OCI-LY7 (cell line): ENCODE data around the gene WASF2. TPM values are rescaled to one million over a fixed set of nuclear protein-coding genes. Genes with fewer than 3 reads are reported as not detected.
"Not testable (repeated sequence)": the region's sequence is repeated elsewhere in the genome, so short reads cannot be mapped to it uniquely, and the experiment has no call there.

Source experiments
- BruUV-seq: library from RNA; stranded (reverse); fragments of 400-500 nt; replicated peaks from 2 replicates; lab custom pipeline; 2021; lab: Mats Ljungman, UMichigan
- CTCF ChIA-PET: fragments of 300-600 bp; sonication (Branson Sonifier 250); formaldehyde crosslinking; loops from one replicate; lab custom pipeline; 2022; ENCODE audit warnings: antibody characterized with exemption; ENCODE audit not compliant: unreplicated experiment; lab: Charles Lee
- POLR2A ChIA-PET: fragments of 300-600 bp; sonication (Branson Sonifier 250); formaldehyde crosslinking; loops from one replicate; lab custom pipeline; 2022; ENCODE audit warnings: antibody characterized with exemption; lab: Charles Lee
- DNase-seq: peaks from one replicate; pipeline ENCODE4 v3.0.0-alpha.2; 2015; ENCODE audit warnings: low spot score
- H2AFZ ChIP-seq: fragments of 200-600 bp; sonication (generic), shearing (Covaris generic); 2 replicates; pipeline ENCODE4 v1.6.1; 2014; ENCODE audit warnings: mild to moderate bottlenecking, antibody characterized with exemption, low read length, moderate library complexity
- H3K27ac ChIP-seq: fragments of 200-600 bp; sonication (generic); 2 replicates; pipeline ENCODE4 v1.5.1; 2014; ENCODE audit warnings: mixed run types, low read depth, mild to moderate bottlenecking, moderate library complexity, low read length, inconsistent platforms; ENCODE audit not compliant: poor library complexity, severe bottlenecking
- H3K36me3 ChIP-seq: fragments of 200-600 bp; sonication (generic); 2 replicates; pipeline ENCODE4 v1.6.1; 2014; ENCODE audit warnings: mild to moderate bottlenecking, antibody characterized with exemption, low read length, moderate library complexity, mixed read lengths; ENCODE audit not compliant: insufficient read depth
- H3K4me1 ChIP-seq: fragments of 200-600 bp; sonication (generic); 2 replicates; pipeline ENCODE4 v1.5.1; 2014; ENCODE audit warnings: mild to moderate bottlenecking, low read length; ENCODE audit not compliant: insufficient read depth, poor library complexity, severe bottlenecking
- H3K4me2 ChIP-seq: fragments of 200-600 bp; sonication (generic); 2 replicates; pipeline ENCODE4 v1.6.1; 2014; ENCODE audit warnings: mild to moderate bottlenecking, low read length
- H3K4me3 ChIP-seq: fragments of 200-600 bp; sonication (generic); 2 replicates; pipeline ENCODE4 v1.5.1; 2014; ENCODE audit warnings: mild to moderate bottlenecking, low read depth, low read length; ENCODE audit not compliant: poor library complexity, severe bottlenecking
- H3K79me2 ChIP-seq: fragments of 200-600 bp; sonication (generic); 2 replicates; pipeline ENCODE4 v1.6.1; 2016; ENCODE audit warnings: low read depth, mild to moderate bottlenecking, low read length, moderate library complexity, mixed read lengths; ENCODE audit not compliant: insufficient read depth
- H3K9me2 ChIP-seq: fragments of 200-600 bp; sonication (generic); 2 replicates; pipeline ENCODE4 v1.6.1; 2016; ENCODE audit warnings: mild to moderate bottlenecking, low read length, mixed read lengths; ENCODE audit not compliant: insufficient read depth
- H3K9me3 ChIP-seq: fragments of 200-600 bp; sonication (generic); 2 replicates; pipeline ENCODE4 v1.6.1; 2014; ENCODE audit warnings: mild to moderate bottlenecking, mixed run types, low read length, mixed read lengths
- H4K20me1 ChIP-seq: fragments of 200-600 bp; sonication (generic); 2 replicates; pipeline ENCODE4 v1.6.1; 2014; ENCODE audit warnings: mild to moderate bottlenecking, antibody characterized with exemption, low read length, moderate library complexity, mixed read lengths; ENCODE audit not compliant: insufficient read depth
- CTCF ChIP-seq: fragments of 200-600 bp; sonication (generic); conservative IDR thresholded peaks from 2 replicates; pipeline ENCODE4 v1.5.1; 2014; ENCODE audit warnings: mild to moderate bottlenecking, antibody characterized with exemption, low read length, moderate library complexity, mixed read lengths
- EZH2phosphoT487 ChIP-seq: fragments of 200-600 bp; sonication (generic); IDR thresholded peaks from 2 replicates; pipeline ENCODE4 v1.6.1; 2018; ENCODE audit warnings: low read depth, borderline replicate concordance, mild to moderate bottlenecking, mixed run types, antibody characterized with exemption, low read length, moderate library complexity, mixed read lengths
- intact Hi-C: fragments of 100-400 bp; cut with micrococcal nuclease; formaldehyde crosslinking; loops from one replicate; pipeline ENCODE4 v1.10.0; 2022; ENCODE audit not compliant: unreplicated experiment
- total RNA-seq, 2 experiments: library from RNA; depleted of rRNA in 1 of 2; stranded (reverse); fragments of >200 nt in 1 of 2; shearing (Covaris generic) in 1 of 2; gene quantifications; 2 replicates each; pipeline ENCODE4 v1.2.3, GENCODE V29; 2014 to 2022

Gene WASF2
- total RNA-seq, 2 experiments from 2014 or later: 26.9 to 106 TPM

- H2AFZ ChIP-seq: peak overlapping the region; percentile 90; the same call in 1 of the 2 replicates
- no peaks in the 10 kb centered on the region for H3K36me3 ChIP-seq
- no peak for TF ChIP-seq CTCF
- no peak for TF ChIP-seq EZH2phosphoT487
- no peak overlapping the region for H3K27ac ChIP-seq
- no peak overlapping the region for H3K4me3 ChIP-seq
- no TSS peak for BruUV-seq
- no peaks in the 10 kb centered on the region for H4K20me1 ChIP-seq
- H3K79me2 ChIP-seq: no peaks in the 10 kb centered on the region
- H3K4me2 ChIP-seq: peak overlapping the region; percentile 87; the same call in 1 of the 2 replicates
- H3K9me3 ChIP-seq: no peaks in the 10 kb centered on the region
- peaks cover 13% of the 10 kb centered on the region for H3K4me1 ChIP-seq
- intact Hi-C loops: loop anchor here (1.0 to 5.0 kb wide), 3 partner anchors 49 to 289 kb away; partner anchors contain the start of gene SYTL1
- POLR2A ChIA-PET: interaction anchor here (0.5 kb wide), 1 partner anchor 776 kb away, joined by 4 read pairs; no protein-coding TSS in a partner anchor
- DNase-seq: no peak
- CTCF ChIA-PET: interaction anchor here (0.6 to 1.1 kb wide), 3 partner anchors 21 to 271 kb away, joined by 4 to 6 read pairs (median 4); no protein-coding TSS in a partner anchor
- H3K9me2 ChIP-seq: no peaks in the 10 kb centered on the region
These were observed 98.4 kb downstream of the WASF2 start for GRCh38 chr1:27391511-27392095.

DNA sequence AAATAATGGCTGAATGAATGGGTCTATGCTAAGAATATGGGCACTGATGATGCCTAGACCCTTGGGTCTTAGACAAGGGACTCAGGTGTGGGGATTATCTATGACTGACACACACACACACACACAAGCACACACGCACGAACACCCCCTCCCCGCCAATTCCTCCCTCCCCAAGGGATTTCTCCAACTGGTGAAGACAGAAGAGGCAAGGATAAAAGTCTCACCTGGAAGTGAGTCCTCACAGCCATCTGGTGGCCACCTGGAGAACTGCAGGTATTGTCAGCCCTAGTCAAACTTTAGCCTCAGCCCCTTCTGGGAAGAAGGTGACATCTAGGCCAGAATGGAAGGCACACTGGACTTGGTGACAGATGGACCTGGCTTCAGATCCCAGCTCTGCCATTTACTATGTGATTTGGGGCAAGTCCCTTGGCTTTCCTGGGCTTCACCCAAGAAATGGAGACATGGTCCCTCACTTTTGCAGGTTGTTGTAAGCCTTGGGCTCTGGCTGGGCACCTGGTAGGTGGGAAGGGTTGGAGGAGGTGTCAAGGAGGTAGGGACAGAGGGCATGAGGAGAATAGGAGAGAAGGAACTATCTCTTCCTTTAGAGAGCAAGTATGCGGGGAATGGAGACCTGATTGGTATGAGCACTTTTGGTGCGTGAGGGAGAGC lies 101.5 kb downstream of the WASF2 start:
- intact Hi-C loops: loop anchor here (1.0 kb wide), 2 partner anchors 31 to 87 kb away; no protein-coding TSS in a partner anchor
- Histone ChIP-seq H3K9me2 (no peaks in the 10 kb centered on the region), H3K9me3 (no peaks in the 10 kb centered on the region), H3K4me3 (no peak overlapping the region), H3K79me2 (no peaks in the 10 kb centered on the region), H3K4me1 (peaks cover 8% of the 10 kb centered on the region), H3K4me2 (no peak overlapping the region), H2AFZ (no peak overlapping the region), H3K36me3 (no peaks in the 10 kb centered on the region), H4K20me1 (no peaks in the 10 kb centered on the region), H3K27ac (no peak overlapping the region)
- DNase-seq: peak; percentile 76
- no TSS peak for BruUV-seq
- ChIA-PET CTCF (interaction anchor here (1.4 kb wide), 1 partner anchor 343 kb away, joined by 3 read pairs; no protein-coding TSS in a partner anchor), POLR2A (no interaction called here)
- TF ChIP-seq CTCF (peak; percentile 96), EZH2phosphoT487 (no peak)

- BruUV-seq, DNase-seq, CTCF ChIA-PET, H2AFZ ChIP-seq, H3K4me3 ChIP-seq, H3K36me3 ChIP-seq, H3K79me2 ChIP-seq, POLR2A ChIA-PET, intact Hi-C loops, H4K20me1 ChIP-seq, H3K4me2 ChIP-seq, H3K4me1 ChIP-seq, H3K9me2 ChIP-seq, H3K27ac ChIP-seq, H3K9me3 ChIP-seq: not testable (repeated sequence)
These were observed 105.2 kb downstream of the WASF2 start for GRCh38 chr1:27384797-27385196.
